Mesothelial cell of epicardium (in vitro differentiated cells): ENCODE data around the gene SLC8A1. TPM values are rescaled to one million over a fixed set of nuclear protein-coding genes. Genes with fewer than 3 reads are reported as not detected.

Experiments used
- DNase-seq, 2 experiments: peaks; one replicate each; pipeline ENCODE4 v3.0.0; 2021; ENCODE audit warnings: low spot score in 2 of 2; ENCODE audit not compliant: unreplicated experiment in 2 of 2
- H3K27ac Mint-ChIP-seq: 2 replicates; pipeline ENCODE4 v1.8.0; 2021; ENCODE audit warnings: mixed read lengths
- H3K27me3 Mint-ChIP-seq: 2 replicates; pipeline ENCODE4 v1.8.0; 2021; ENCODE audit warnings: low read depth, mixed read lengths
- H3K36me3 Mint-ChIP-seq: 2 replicates; pipeline ENCODE4 v1.8.0; 2021; ENCODE audit warnings: mixed read lengths
- H3K4me1 Mint-ChIP-seq: 2 replicates; pipeline ENCODE4 v1.8.0; 2021; ENCODE audit warnings: mixed read lengths
- H3K4me3 Mint-ChIP-seq: 2 replicates; pipeline ENCODE4 v1.8.0; 2021; ENCODE audit warnings: mild to moderate bottlenecking, moderate library complexity, mixed read lengths
- H3K9me3 Mint-ChIP-seq: 2 replicates; pipeline ENCODE4 v1.8.0; 2021; ENCODE audit warnings: mixed read lengths
- CTCF ChIP-seq: fragments of 200-600 bp; sonication (generic); IDR thresholded peaks from one replicate; pipeline ENCODE4 v1.5.0; 2021; ENCODE audit warnings: antibody characterized with exemption; ENCODE audit not compliant: unreplicated experiment
- total RNA-seq: library from RNA; stranded (reverse); gene quantifications from 3 replicates; pipeline ENCODE4 v1.2.1, GENCODE V29; 2021

The SLC8A1 gene
- total RNA-seq, 1 donor from 2014 or later, result 29.6 TPM

- DNase-seq, result no peak
- no peaks in the 10 kb centered on the region for H3K36me3 Mint-ChIP-seq
- H3K27ac Mint-ChIP-seq, result peak overlapping the region; percentile 85
- no peaks in the 10 kb centered on the region for H3K27me3 Mint-ChIP-seq
- H3K4me3 Mint-ChIP-seq, result no peak overlapping the region
- peaks cover 42% of the 10 kb centered on the region for H3K4me1 Mint-ChIP-seq
- TF ChIP-seq CTCF, result no peak
- H3K9me3 Mint-ChIP-seq, result peaks cover 3% of the 10 kb centered on the region
Measured at GRCh38 chr2:40395169-40396073, 56.5 kb downstream of the SLC8A1 start.

GRCh38 chr2:40394597-40394996, 57.3 kb downstream of the SLC8A1 start:
- peak overlapping the region; percentile 85 for H3K27ac Mint-ChIP-seq

GRCh38 chr2:40394031-40394430, 57.9 kb downstream of the SLC8A1 start:
- TF ChIP-seq CTCF, result no peak
- no peak for DNase-seq
- Mint-ChIP-seq H3K4me3 (no peak overlapping the region), H3K4me1 (peaks cover 42% of the 10 kb centered on the region), H3K9me3 (no peaks in the 10 kb centered on the region), H3K36me3 (no peaks in the 10 kb centered on the region), H3K27ac (peak overlapping the region; percentile 85), H3K27me3 (no peaks in the 10 kb centered on the region)

More at GRCh38 chr2:40394597-40394996, 57.3 kb downstream of the SLC8A1 start:
- DNase-seq, result no peak
- Mint-ChIP-seq H3K9me3 (no peaks in the 10 kb centered on the region), H3K4me3 (no peak overlapping the region), H3K27me3 (no peaks in the 10 kb centered on the region), H3K36me3 (no peaks in the 10 kb centered on the region), H3K4me1 (peaks cover 42% of the 10 kb centered on the region)
- no peak for TF ChIP-seq CTCF

GRCh38 chr2:40388161-40388560, 63.7 kb downstream of the SLC8A1 start:
- peaks cover 6% of the 10 kb centered on the region for H3K36me3 Mint-ChIP-seq
- DNase-seq, result no peak
- no peak overlapping the region for H3K27ac Mint-ChIP-seq
- peaks cover 24% of the 10 kb centered on the region for H3K4me1 Mint-ChIP-seq
- no peak overlapping the region for H3K4me3 Mint-ChIP-seq
- TF ChIP-seq CTCF, result no peak
- H3K27me3 Mint-ChIP-seq, result no peaks in the 10 kb centered on the region
- H3K9me3 Mint-ChIP-seq, result peaks cover 7% of the 10 kb centered on the region

GRCh38 chr2:40386177-40386576, 65.7 kb downstream of the SLC8A1 start:
- Mint-ChIP-seq H3K4me3 (no peak overlapping the region), H3K4me1 (peaks cover 8% of the 10 kb centered on the region), H3K36me3 (peaks cover 13% of the 10 kb centered on the region), H3K27me3 (no peaks in the 10 kb centered on the region), H3K27ac (no peak overlapping the region), H3K9me3 (peaks cover 17% of the 10 kb centered on the region)
- no peak for DNase-seq
- TF ChIP-seq CTCF, result no peak
